Tibial artery (tissue), 4 donors: Measurements from ENCODE around the gene C3.

Experiments
- DNase-seq, 2 donors: peaks; one replicate each; pipeline ENCODE4 v3.0.0-alpha.2; 2019
- H3K27ac ChIP-seq, 2 donors: fragments of 200-600 bp; sonication (generic) in 1 of 2; 1 replicate in 1 of 2; 2 replicates in 1 of 2; pipeline ENCODE4 v1.5.1; 2018 to 2019; ENCODE audit warnings: mild to moderate bottlenecking in 1 of 2
- H3K27me3 ChIP-seq, 2 donors: fragments of 200-600 bp; sonication (generic) in 1 of 2; one replicate each; pipeline versions ENCODE4 v1.5.1 to v1.6.0; 2016 to 2019
- H3K36me3 ChIP-seq, 3 donors: fragments of 200-600 bp; sonication (generic) in 2 of 3; one replicate each; pipeline ENCODE4 v1.5.1; 2016 to 2019; ENCODE audit warnings: mild to moderate bottlenecking in 2 of 3
- H3K4me1 ChIP-seq, 4 donors: fragments of 200-600 bp; sonication (generic) in 2 of 4; 1 replicate in 3 of 4; 2 replicates in 1 of 4; pipeline ENCODE4 v1.5.1; 2016 to 2019
- H3K4me3 ChIP-seq, 2 donors: fragments of 200-600 bp; sonication (generic) in 1 of 2; 1 replicate in 1 of 2; 2 replicates in 1 of 2; pipeline ENCODE4 v1.5.1; 2018 to 2019; ENCODE audit warnings: mild to moderate bottlenecking in 2 of 2
- H3K9me3 ChIP-seq, 3 donors: fragments of 200-600 bp; sonication (generic) in 1 of 3; one replicate each; pipeline ENCODE4 v1.5.1; 2016 to 2019
- CTCF ChIP-seq, 2 experiments: fragments of 200-600 bp in 1 of 2; fragments of 450-650 bp in 1 of 2; IDR thresholded peaks; one replicate each; pipeline ENCODE4 v1.5.1; 2017 to 2019; ENCODE audit warnings: antibody characterized with exemption in 2 of 2, mild to moderate bottlenecking in 1 of 2, moderate library complexity in 1 of 2
- intact Hi-C: fragments of 100-400 bp; cut with DNase I; formaldehyde crosslinking; loops from one replicate; pipeline ENCODE4 v1.15.0; 2023; ENCODE audit warnings: low total_unique reads

The C3 gene

GRCh38 chr19:6736169-6736916, 15.9 kb upstream of the C3 start:
- Histone ChIP-seq H3K4me1 (peaks cover 0 to 35% (median 25%) of the 10 kb centered on the region in 4 donors), H3K27me3 (no peaks in the 10 kb centered on the region), H3K9me3 (no peaks in the 10 kb centered on the region), H3K4me3 (peak overlapping the region; percentile 78 to 95), H3K27ac (peak overlapping the region; percentile 90 to 97), H3K36me3 (peaks cover 14 to 32% (median 25%) of the 10 kb centered on the region in 3 donors)
- peak; percentile 82 to 89 for DNase-seq
- peak; percentile 50 to 59 for TF ChIP-seq CTCF (IDR thresholded peaks at IDR 0.05)
- intact Hi-C loops = loop anchor here (10.0 kb wide), 2 partner anchors 128 to 362 kb away; partner anchors contain the start of genes ALKBH7 and PSPN

GRCh38 chr19:6735181-6735911, 14.9 kb upstream of the C3 start:
- no peaks in the 10 kb centered on the region for H3K27me3 ChIP-seq
- peaks cover 0 to 30% (median 23%) of the 10 kb centered on the region in 4 donors for H3K4me1 ChIP-seq
- H3K4me3 ChIP-seq = no peak overlapping the region
- H3K36me3 ChIP-seq = peaks cover 14 to 41% (median 32%) of the 10 kb centered on the region in 3 donors
- intact Hi-C loops = loop anchor here (10.0 kb wide), 2 partner anchors 129 to 361 kb away; partner anchors contain the start of genes ALKBH7 and PSPN
- H3K27ac ChIP-seq = peak overlapping the region in 1 of 2 donors; percentile 90
- TF ChIP-seq CTCF (IDR thresholded peaks at IDR 0.05) = no peak
- DNase-seq = no peak
- H3K9me3 ChIP-seq = no peaks in the 10 kb centered on the region

- Histone ChIP-seq H3K4me1 (peaks cover 0 to 29% (median 23%) of the 10 kb centered on the region in 4 donors), H3K27me3 (no peaks in the 10 kb centered on the region), H3K36me3 (peaks cover 14 to 49% (median 35%) of the 10 kb centered on the region in 3 donors), H3K27ac (no peak overlapping the region), H3K4me3 (no peak overlapping the region), H3K9me3 (no peaks in the 10 kb centered on the region)
- intact Hi-C loops = loop anchor here (10.0 kb wide), 2 partner anchors 131 to 359 kb away; partner anchors contain the start of genes ALKBH7 and PSPN
- DNase-seq = no peak
- no peak for TF ChIP-seq CTCF (IDR thresholded peaks at IDR 0.05)
These were observed 13.7 kb upstream of the C3 start for GRCh38 chr19:6734096-6734696.

- no peaks in the 10 kb centered on the region for H3K9me3 ChIP-seq
- H3K36me3 ChIP-seq = peaks cover 14 to 49% (median 35%) of the 10 kb centered on the region in 3 donors
- TF ChIP-seq CTCF (IDR thresholded peaks at IDR 0.05) = no peak
- H3K4me1 ChIP-seq = peaks cover 0 to 22% (median 16%) of the 10 kb centered on the region in 4 donors
- no peak overlapping the region for H3K27ac ChIP-seq
- no peak for DNase-seq
- H3K4me3 ChIP-seq = no peak overlapping the region
- H3K27me3 ChIP-seq = no peaks in the 10 kb centered on the region
- intact Hi-C loops = loop anchor here (10.0 kb wide), 2 partner anchors 131 to 359 kb away; partner anchors contain the start of genes ALKBH7 and PSPN
These were observed 13.1 kb upstream of the C3 start for GRCh38 chr19:6733338-6734095.
